Activated T-cell treated with anti-CD3 and anti-CD28 coated beads, Interleukin-2, amount 50 U/mL, for 48 hours (primary cell): ENCODE data around the gene MLEC.
A peak's percentile ranks its signal among the peaks of the same experiment; 100 is the strongest.

Experiments
- DNase-seq, 2 experiments: peaks; one replicate each; pipeline ENCODE4 v3.0.0-alpha.2; 2020

The MLEC gene

DNA sequence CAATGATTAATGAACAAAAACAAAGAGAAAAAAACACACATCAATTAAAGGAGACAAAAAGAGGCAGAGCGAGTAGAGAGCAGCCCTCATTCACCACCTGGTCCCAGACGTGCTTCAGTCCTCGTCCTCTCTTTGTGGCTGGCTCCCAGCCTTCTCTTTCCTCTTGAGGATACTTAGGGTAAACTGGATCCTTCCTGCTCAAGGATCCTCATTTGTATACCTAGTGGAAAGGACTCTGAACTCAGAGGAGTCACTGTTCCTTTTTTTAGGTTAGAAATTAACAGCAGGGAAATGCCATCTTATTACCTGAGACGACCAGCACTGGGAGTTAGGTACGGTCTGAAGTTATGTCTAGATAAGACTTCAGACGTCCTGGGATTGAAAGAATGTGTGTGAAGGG lies 9.7 kb downstream of the MLEC start:
- DNase-seq, result no peak

DNA sequence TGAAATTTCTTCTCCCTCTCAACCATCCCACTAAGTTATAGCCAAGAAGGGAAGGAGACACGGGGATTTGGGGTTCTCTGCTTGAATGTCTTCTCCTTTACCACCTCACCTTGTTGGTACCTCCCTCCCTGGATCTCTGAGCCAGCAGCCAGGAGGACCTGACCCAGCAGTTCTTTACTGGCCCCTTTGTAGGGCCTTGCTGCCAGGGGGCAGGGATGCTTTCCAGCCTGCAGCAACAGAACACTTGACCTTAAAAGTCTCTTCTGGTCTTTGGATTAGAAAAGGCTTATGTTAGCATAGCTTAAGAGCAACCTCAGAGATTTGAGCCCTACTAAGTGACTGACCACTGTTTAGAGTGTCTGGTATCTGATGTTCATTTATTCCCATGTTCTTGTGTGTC lies 10.4 kb downstream of the MLEC start:
- no peak for DNase-seq

DNA sequence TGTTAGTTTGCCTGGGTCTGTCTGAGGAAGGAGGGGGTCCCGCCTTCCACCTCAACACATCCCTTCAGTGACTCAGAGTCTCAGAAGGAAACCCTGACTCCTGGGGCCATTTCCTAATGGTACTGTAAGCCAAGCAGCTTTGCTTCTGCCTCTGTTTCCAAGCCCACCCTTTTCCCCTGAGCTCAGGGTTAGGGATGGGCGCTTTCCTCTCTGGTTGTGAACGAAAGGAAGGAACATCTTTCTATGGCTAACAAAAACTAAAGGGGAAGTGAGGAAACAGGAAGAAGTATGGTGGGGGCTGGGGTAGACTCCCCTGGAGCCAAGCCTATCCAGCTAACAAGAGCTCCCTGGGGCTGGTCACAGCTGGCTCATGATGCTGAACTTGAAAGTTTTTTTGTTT lies 11.7 kb downstream of the MLEC start:
- DNase-seq, result no peak

DNA sequence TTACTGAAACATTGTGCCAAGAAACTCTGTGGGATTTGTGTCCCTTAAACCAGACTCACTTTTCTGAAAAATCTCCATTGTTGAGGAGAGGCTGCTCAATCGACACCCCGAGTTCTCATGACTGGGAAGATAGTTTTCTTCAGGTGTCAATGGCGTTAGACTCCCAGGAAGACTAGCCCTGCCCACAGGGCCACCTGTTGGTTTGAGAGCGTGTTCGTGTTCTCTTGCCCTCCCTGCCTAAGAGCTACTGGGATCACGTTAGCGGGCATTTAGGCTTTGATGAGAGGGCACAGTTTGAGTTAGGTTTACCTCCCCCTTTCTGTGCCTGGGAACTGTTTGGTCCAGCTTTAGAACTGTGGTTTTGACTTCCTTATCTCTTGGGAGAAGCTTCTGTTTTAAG lies 12.6 kb downstream of the MLEC start:
- no peak for DNase-seq

DNA sequence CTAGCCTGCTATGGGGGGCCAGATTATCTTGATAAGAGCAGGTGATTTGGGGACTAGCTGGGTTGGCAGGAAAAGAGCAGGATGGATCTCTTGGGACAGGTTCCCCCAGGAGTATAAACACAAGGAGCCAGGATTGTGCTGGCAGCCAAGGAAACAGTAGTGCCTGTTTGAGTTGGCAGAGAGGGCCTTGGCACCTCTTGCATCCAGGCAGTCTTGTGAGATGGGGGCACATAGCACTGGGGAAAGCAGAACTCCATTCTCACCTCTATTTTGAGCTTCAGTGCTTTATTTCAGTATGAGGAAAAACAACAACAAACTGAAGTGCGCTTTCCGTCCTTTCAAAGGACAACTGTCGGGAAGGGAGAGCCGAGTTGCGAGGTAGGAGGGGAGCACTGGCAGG lies 13.9 kb downstream of the MLEC start:
- no peak for DNase-seq

DNA sequence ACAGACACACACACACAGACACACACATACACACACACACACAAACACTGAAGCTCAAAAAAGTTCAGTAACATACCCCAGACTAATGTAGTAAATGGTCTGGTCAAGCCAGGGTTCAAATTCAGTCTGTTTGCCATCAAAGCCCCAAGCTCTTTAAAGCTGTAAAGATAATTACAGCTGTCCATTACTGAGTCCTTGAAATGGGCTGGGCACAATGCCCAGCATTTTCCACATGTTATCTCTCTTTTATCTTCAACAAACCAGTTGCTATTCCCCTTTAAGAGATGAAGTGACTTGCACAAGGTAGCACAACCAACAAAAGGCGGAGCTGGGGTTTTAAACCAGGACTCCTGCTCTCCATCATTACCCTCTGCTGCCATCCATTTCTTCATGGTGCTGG lies 15.7 kb downstream of the MLEC start:
- no peak for DNase-seq

DNA sequence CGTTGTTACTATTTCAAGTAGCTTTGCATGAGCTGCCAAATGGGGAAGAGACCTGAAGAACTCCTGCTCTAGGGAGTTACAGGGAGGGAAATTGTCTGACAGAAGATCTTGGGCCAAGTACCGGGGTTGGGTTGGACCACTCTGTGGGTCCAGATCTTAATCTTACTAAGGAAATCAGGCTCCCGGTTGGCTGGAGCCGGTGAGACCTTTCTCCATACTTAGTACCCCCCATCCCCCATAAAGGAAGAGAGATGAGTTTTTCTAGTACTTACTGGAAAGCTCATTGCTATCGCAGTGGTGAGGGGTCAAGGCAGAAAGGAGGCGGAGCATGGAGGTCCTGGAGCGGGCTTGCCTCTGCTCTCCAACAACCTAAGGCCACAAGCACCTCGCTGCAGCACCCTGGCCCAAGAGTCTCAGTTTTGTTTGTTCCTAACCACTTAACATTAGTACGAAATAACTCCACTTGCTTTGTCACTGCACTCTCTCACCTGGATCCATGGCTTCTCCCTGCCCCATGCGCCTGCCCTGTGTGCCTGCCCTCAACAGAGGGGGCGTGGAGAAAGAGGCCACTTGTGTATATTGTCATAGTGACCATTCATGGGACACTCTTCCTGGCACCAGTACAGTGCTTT lies 16.5 kb downstream of the MLEC start:
- no peak for DNase-seq

DNA sequence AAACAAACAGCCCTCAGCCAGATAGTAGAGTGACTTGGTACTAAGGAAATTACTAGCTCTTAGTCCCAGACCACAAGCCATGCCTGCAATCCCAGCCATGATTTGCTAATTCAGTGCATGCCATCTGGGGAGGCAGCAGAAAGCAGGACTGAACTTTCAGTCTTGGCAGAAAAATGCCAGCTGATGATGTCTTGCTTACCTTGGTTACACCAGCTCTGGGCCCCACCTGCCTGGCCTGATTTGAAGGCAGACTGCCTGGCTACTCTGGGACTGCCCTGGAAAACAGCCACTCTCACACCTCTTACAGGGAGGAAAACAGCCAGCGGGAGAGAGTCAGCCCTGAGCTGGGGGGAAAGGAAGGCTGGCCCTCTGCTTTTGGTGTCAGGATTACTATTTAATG lies 18.7 kb downstream of the MLEC start:
- DNase-seq, result no peak

DNA sequence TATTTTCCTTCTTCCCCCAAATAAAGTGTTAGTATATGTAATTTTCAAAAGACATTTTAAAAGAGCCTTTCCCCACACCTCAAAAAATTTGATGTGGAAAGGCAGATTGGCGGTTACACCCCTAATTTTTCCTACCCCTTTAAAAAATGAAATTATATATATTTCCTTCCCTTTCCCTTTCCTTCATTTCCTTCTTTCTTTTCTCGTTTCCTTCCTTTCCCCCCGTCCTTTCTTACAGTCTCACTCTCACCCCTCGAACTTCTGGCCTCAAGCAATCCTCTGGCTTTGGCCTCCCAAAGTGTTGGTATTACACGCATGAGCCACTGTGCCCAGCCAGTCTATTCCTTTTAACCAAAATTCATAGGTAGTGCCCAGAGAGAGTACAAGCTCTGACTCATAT lies 19.1 kb downstream of the MLEC start:
- DNase-seq, result no peak

DNA sequence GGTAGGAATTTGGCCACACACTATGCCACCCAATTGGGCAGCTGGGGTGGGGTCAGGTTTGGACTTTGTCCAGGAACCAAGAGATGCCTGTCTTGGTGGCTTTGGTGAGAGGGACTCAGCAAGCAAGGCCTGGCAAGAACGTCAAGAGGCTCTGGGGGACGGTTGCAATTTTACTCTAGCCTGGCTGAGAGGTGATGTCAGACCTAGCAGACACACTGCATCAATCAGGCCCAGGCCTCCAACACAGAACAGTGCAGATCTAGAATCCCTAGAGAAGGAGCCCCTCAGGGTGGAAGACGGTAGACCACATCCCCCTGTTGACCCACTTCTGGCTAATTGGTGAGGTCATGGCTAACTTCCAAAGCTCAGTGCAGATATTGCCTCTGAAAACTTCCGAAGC lies 21.7 kb downstream of the MLEC start:
- no peak for DNase-seq

DNA sequence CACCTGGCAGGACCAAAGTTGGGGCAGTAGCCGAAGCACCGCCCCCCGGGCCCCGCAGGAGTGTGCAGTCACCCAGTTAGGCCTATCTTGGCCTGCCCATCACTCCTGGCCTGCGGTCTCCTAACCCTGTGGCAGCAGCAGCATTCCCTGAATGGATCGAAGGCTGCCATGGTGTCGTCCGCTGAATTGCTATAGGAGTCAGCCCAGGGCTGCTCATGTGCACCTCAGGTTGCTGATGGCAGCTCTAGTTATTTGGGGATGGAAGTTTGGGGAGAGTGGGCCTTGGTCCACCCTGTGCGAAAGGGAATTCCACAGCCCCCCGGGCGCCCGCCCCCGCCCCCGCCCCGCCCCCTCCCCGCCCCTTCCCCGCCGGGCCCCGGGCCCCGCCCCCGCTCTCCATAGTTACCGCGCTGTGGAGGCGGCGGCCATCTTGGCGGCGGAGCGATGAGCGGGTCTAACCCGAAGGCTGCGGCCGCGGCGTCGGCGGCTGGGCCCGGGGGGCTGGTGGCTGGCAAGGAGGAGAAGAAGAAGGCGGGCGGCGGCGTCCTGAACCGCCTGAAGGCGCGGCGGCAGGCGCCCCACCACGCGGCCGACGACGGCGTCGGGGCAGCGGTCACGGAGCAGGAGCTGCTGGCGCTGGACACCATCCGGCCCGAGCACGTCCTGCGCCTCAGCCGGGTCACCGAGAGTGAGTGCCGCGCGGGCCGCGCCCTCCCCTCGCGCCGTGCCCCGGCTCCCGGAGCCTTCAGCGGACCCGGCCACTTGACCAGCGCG lies 23.3 kb downstream of the MLEC start, which contains the start of gene UNC119B:
Gene UNC119B, plus strand, starts transcription at position 428 of the 774 bp plus-strand sequence. Its CDS starts 17 bp downstream, at position 445.
- DNase-seq, result peak; percentile 82 to 84

DNA sequence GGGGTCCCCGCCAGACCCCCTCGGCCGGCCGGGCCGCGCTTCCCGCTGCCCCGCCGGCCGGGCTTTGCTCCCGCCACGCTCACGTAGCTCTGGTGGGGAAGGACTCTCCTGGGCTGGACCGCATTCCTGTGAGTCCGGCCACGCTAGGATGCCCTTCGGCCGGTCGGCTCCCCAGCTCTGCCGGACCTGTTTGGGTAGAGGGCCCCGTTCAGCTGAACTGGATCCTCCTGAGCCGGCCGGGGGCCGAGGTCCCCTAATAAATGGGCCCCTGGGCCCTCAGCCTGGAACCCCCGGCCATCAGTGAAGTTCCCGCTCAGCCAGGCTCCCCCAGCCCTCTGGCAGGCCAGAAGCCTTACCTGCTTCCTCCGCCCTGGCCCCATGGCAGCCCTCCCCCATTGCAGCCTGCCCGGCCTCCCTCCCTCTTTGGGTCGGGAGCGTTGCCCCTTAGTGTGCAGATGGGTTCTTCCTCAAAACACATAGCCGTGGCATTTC lies 23.9 kb downstream of the MLEC start:
- DNase-seq, result peak; percentile 44 to 56

DNA sequence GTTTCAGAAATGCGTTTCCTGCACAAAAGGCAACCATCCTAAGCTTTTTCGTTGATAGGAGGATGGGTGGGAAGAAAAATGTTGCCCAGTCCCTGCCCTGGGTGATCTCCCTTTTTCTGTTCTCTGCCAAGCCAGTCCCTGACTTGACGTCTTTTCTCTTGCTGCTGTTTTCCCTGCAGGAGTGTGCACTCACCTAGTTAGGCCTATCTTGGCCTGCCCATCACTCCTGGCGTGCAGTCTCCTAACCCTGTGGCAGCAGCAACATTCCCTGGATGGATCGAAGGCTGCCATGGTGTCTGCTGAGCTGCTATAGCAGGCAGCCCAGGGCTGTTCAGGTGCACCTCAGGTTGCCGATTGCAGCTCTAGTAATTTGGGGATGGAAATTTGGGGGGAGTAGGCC lies 24.5 kb downstream of the MLEC start:
- peak in 1 of 2 experiments; percentile 29 for DNase-seq

DNA sequence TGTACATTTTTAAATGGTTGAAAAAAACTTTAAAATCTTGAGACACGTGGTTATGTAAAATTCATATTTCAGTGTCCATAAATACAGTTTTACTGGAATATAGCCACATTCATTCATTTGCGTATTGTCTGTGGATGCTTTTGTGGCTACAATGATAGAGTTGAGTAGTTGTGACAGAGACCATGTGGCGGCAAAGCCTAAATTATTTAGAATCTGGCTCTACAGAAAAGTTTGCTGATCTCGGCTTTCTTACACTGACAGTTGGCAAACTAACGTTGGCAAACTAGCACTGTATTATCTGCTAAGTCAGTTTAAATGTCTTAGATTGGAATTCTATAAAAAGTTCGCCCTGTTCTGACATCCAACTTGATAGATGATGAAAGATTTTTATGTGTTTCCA lies 25.7 kb downstream of the MLEC start:
- no peak for DNase-seq

DNA sequence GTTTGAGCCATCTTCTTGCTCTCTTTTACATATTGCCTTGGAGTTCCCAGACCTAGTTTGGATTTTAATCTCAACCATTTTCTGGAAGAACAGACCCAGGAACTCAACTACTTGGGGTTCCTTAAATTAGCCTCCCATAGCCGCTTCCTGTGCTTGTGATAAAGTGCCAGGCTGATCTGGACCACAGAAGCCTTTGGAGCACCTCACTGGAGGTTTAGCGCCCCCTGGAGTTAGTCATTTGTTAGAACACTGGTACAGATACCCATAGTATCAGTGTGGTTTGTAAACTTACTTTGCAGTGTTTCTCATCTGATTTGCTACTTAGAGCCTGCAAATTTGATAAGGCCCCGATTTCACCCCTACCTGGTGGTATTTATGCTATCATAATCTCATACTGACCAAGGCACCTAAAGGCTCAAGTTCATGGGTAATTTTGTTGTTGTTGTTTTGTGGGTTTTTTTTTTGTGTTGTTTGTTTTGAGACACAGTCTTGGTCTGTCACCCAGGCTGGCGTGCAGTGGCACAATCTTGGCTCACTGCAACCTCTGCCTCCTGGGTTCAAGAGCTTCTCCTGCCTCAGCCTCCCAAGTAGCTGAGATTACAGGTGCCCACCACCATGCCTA lies 27.0 kb downstream of the MLEC start:
- DNase-seq, result peak; percentile 65 to 70

DNA sequence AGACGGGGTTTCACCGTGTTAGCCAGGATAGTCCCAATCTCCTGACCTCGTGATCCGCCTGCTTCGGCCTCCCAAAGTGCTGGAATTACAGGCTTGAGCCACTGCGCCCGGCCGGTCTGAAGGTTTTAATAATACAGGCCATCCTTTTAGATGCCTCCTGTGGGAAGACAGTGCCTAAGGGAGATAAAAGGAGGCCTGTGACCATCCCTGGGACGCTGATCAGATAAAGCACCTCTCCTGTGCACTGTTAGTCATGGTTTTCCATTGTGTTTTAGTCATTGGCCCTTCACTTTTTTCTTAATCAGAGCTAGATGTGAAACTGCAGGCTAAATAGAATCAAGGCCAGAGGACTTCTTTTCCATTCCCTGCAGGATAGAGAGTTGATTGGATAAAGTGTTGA lies 31.1 kb downstream of the MLEC start:
- no peak for DNase-seq

DNA sequence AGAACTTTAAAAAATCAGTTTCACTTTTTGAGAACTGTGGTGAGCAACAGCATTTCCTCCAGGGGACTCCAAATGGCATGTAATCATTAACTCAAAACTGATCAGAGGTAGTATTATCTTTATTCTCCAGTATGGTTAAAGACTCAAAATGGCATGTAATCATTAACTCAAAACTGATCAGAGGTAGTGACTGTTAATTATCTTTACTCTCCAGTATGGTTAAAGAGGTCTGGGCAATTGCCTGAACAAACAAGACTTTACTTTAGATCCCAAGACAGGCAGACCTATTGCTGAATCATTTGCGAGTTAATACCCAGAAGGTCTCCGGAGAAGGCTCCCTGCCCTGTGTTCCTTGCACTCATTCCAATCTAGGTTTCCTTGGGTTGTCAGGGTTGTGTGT lies 32.1 kb downstream of the MLEC start:
- DNase-seq, result no peak

DNA sequence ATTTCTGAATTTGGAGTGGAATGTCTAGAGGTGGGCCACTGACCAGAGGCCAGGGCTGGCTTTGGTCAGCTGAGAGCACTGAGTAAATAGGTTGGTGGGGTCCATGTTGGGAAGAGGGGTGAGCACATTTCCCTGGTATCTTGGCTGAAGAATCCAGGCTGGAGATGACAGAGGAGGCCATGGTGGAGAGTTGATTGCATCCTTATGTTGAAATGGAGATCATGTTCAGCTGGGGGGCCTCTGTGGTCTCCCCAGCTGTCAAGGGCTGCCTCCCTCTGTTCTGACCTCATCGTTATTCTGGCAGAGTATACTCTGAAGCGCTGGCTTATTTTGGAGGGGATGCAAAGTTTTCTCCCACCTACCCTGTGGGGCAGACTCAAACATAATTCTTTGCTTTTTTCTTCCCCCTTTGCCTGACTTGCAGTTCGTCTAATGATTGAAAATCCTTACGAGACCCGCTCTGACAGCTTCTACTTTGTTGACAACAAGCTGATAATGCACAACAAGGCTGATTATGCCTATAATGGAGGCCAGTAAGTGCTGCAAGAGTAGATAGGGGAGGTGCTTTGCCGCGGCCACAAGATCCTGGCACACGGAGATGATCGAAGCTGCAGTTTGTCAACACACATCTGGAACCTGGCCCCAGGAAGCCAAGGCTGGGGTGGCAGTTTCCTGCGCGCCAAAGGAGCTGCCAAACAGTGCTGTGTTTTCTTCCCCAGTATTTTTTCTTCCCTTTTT lies 32.7 kb downstream of the MLEC start:
- DNase-seq, result no peak

DNA sequence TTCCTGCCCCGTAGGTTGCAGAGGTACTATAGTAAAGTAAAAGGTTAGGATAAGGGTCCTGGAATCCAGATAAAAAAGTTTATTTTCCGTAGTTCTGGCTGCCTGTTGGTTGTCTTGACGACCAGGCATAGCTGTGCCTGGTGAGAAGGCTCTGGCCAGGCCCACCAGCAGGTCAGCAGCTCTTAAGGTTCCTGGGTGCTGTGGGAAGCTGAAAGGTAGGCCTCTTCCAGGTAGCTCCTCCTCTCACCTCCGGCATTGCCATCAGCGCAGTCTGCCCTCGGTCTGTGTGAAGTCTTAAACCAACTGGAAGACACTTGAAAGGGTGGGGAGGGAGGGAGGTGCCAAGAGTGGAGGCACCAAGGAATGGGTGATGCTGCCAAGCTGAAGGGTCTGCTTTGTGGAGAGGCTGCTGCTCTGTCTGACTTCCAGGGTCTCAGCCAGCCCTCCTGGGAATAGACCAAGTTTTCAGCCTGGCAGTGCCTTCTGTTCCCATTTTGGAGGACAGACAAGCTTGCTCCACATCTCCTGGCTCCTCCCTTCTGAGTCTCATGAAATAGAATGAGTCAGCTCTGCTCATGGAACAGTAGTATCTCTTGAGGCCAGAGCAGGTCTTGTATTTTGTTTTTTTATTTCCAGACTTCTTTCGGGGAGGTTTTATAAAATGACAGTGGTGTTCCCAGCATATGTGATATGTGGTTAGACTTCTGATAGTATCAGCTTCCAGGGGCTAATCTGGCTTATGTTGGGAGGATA lies 33.5 kb downstream of the MLEC start:
- DNase-seq, result no peak

DNA sequence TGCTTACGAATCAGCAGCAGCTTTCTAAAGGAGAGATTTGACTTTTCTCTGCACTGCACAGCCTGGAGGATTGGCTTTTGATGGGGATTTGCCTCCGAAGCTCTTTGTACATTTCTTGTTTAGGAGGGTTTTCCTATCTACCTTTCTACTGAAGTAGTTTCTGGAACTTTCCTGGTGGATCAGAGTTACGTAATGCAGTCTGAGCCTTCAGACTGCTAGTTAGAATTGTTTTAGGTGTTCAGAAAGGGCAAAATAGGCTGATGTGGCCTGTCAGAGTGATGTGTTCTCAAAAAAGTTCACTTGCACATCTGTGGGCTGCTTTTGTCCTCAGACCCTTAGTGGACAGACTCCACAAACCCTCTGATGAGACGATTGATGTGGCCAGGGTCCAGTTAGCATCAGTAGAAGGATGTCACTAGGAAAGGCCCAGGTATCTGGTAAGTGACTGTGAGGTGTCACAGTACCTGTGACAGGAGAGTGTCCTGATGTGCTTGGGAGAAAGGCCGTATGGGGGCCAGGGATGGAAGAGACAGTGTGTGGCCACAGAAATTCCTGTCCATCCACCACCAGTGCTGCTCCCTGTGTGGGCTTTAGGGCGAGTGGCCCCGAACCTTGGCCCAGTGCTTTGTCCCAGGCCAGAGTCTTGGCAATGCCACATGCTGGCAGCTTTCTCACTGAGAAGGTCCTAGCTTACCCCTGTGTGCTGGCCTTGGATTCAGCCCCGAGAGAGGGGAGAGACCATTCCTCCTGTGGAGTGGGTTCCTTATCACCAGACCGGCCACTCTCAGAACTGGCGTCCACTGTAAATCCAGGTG lies 34.2 kb downstream of the MLEC start:
- no peak for DNase-seq

DNA sequence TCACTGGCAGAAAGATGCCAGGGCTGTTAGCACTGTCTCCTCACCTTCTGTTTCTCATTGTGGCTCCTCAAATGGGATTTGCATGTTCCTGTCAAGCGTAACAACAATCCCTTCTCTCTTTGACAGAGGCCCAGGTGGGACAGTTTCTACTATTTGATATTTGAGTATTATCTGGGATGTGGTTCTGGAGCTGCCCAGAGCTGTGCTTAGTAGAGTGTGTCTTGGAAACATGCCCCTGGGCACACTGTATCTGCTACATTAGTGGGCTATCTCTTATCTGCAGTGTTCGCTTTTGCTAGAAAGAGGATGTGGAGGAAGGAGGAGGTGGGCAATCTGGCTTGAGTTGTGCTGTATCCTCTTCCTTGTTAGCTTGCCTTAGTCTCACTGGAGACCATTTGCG lies 34.9 kb downstream of the MLEC start:
- DNase-seq, result no peak

DNA sequence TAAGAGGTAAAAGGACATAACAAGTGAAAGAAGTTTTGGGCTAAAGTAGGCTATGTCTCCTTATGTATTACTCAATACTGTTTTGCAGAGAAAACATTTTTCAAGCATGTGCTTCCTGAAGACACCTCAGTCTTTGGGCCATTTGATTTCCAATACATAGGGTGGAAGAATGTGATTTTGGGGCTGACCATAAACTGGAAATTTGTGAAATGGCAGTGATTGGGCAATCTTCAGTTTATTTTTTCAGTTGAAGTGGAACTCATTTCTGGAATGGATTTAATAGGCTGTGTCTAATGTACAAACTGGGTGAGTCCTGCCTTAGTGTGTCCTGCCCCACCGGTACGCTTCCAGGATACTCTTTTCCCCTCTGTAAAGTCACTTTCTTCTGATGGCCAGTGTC lies 35.8 kb downstream of the MLEC start:
- no peak for DNase-seq
